AML-193 (cell line): Measurements from ENCODE around the gene RBM3.

Experiments used
- DNase-seq, 2 experiments: peaks; one replicate each; lab custom pipeline; 2025; lab: John Stamatoyannopoulos, UW

The RBM3 gene

GRCh38 chrX:48578661-48579128 is 4.4 kb downstream of the RBM3 start:
- no peak for DNase-seq

GRCh38 chrX:48579259-48579658 is 5.0 kb downstream of the RBM3 start:
- no peak for DNase-seq

- DNase-seq, result no peak
Measured at GRCh38 chrX:48580662-48581061, 6.4 kb downstream of the RBM3 start.

- no peak for DNase-seq
Measured at GRCh38 chrX:48584698-48585097, 10.4 kb downstream of the RBM3 start.

- DNase-seq, result no peak
Measured at GRCh38 chrX:48589482-48590162, 15.3 kb downstream of the RBM3 start.

- no peak for DNase-seq
Measured at GRCh38 chrX:48590203-48591103, 16.2 kb downstream of the RBM3 start.

GRCh38 chrX:48591255-48591791 is 17.0 kb downstream of the RBM3 start:
- DNase-seq, result no peak

GRCh38 chrX:48592971-48593370 is 18.7 kb downstream of the RBM3 start:
- no peak for DNase-seq

- DNase-seq, result no peak
Measured at GRCh38 chrX:48595929-48596328, 21.6 kb downstream of the RBM3 start.

- peak; percentile 70 to 73 for DNase-seq
Measured at GRCh38 chrX:48597353-48598264, 23.3 kb downstream of the RBM3 start, which contains the start of gene WDR13. Gene WDR13, plus strand, starts transcription at chrX:48597492. Its CDS starts 505 bp downstream, at chrX:48597997.

GRCh38 chrX:48598614-48599013 is 24.3 kb downstream of the RBM3 start:
- DNase-seq, result no peak

GRCh38 chrX:48599341-48599740 is 25.1 kb downstream of the RBM3 start:
- no peak for DNase-seq

GRCh38 chrX:48600226-48600625 is 25.9 kb downstream of the RBM3 start:
- DNase-seq, result no peak

GRCh38 chrX:48601741-48602394 is 27.6 kb downstream of the RBM3 start:
- DNase-seq, result no peak

- no peak for DNase-seq
Measured at GRCh38 chrX:48604701-48605100, 30.4 kb downstream of the RBM3 start.

GRCh38 chrX:48606091-48606490 is 31.8 kb downstream of the RBM3 start:
- no peak for DNase-seq

- DNase-seq, result no peak
Measured at GRCh38 chrX:48611703-48612102, 37.4 kb downstream of the RBM3 start.

- no peak for DNase-seq
Measured at GRCh38 chrX:48613502-48614160, 39.3 kb downstream of the RBM3 start.

- no peak for DNase-seq
Measured at GRCh38 chrX:48616576-48616975, 42.3 kb downstream of the RBM3 start.

- DNase-seq, result no peak
Measured at GRCh38 chrX:48617542-48618340, 43.5 kb downstream of the RBM3 start.
